ENCODE data around the gene PADI6.

GRCh38 chr1:17401841-17402240, 29.8 kb downstream of the PADI6 start:
- TF ChIP-seq MXI1 (IDR thresholded peaks at IDR 0.05; ENCODE audit: low read depth, low read length) (no peak), ZNF217 (IDR thresholded peaks at IDR 0.05) (no peak), CTCF (IDR thresholded peaks at IDR 0.05 in 2 of 3, conservative IDR thresholded peaks at IDR 0.05 in 1 of 3; ENCODE audit: control insufficient read depth in 2 of 3, extremely low read depth in 1 of 3, insufficient read depth in 1 of 3, low read depth in 3 of 3, low read length in 3 of 3) (no peak), NRF1 (conservative IDR thresholded peaks at IDR 0.05; ENCODE audit: low read depth, low read length) (no peak), CBX3 (IDR thresholded peaks at IDR 0.05; ENCODE audit: borderline replicate concordance, low read depth) (no peak), GATAD2B (conservative IDR thresholded peaks at IDR 0.05; ENCODE audit: low read depth) (no peak)
